GM23338 (cell line): ENCODE measurements around the gene PADI1. TPM values are rescaled to one million over a fixed set of nuclear protein-coding genes. Genes with fewer than 3 reads are reported as not detected.

Source experiments
- ATAC-seq: fragments of 200-7000 bp; cut with Tn5 transposase; 3 replicates; pipeline ENCODE4 v1.9.1; 2020
- DNase-seq: peaks from one replicate; pipeline ENCODE4 v3.0.0-alpha.2; 2015; ENCODE audit warnings: low spot score
- H2AFZ ChIP-seq: fragments of 200-600 bp; sonication (generic); 2 replicates; pipeline ENCODE4 v1.8.0; 2016; ENCODE audit warnings: antibody characterized with exemption, mild to moderate bottlenecking, moderate library complexity
- H3F3A ChIP-seq: fragments of 200-600 bp; sonication (generic); replicated peaks from 2 replicates; pipeline ENCODE4 v1.8.0; 2017; ENCODE audit warnings: antibody characterized with exemption, mixed run types, low read depth
- H3K27ac ChIP-seq: fragments of 200-600 bp; sonication (generic); 2 replicates; pipeline ENCODE4 v1.6.1; 2016; ENCODE audit warnings: low read depth
- H3K27me3 ChIP-seq: fragments of 200-600 bp; sonication (generic); 2 replicates; pipeline ENCODE4 v1.8.0; 2016; ENCODE audit warnings: mild to moderate bottlenecking, mixed run types, moderate library complexity; ENCODE audit not compliant: insufficient read depth
- H3K36me3 ChIP-seq: fragments of 200-600 bp; sonication (generic); 2 replicates; pipeline ENCODE4 v1.8.0; 2016; ENCODE audit warnings: mild to moderate bottlenecking; ENCODE audit not compliant: insufficient read depth
- H3K4me1 ChIP-seq: fragments of 200-600 bp; sonication (generic); 2 replicates; pipeline ENCODE4 v1.8.0; 2016; ENCODE audit warnings: mild to moderate bottlenecking, moderate library complexity; ENCODE audit not compliant: insufficient read depth
- H3K4me2 ChIP-seq: fragments of 200-600 bp; sonication (generic); 2 replicates; pipeline ENCODE4 v1.7.1; 2017; ENCODE audit warnings: mixed run types
- H3K4me3 ChIP-seq: fragments of 200-600 bp; sonication (generic); 2 replicates; pipeline ENCODE4 v1.6.1; 2016; ENCODE audit warnings: mixed run types
- H3K79me2 ChIP-seq: fragments of 200-600 bp; sonication (generic); replicated peaks from 2 replicates; pipeline ENCODE4 v1.8.0; 2017; ENCODE audit warnings: mild to moderate bottlenecking; ENCODE audit not compliant: insufficient read depth
- H3K9me2 ChIP-seq: fragments of 200-600 bp; sonication (generic); 2 replicates; pipeline ENCODE4 v1.8.0; 2017; ENCODE audit not compliant: insufficient read depth
- H4K20me1 ChIP-seq: fragments of 200-600 bp; sonication (generic); replicated peaks from 2 replicates; pipeline ENCODE4 v1.8.0; 2017; ENCODE audit warnings: mild to moderate bottlenecking; ENCODE audit not compliant: insufficient read depth
- H3K27ac Mint-ChIP-seq: 2 replicates; pipeline ENCODE4 v1.8.0; 2020; ENCODE audit warnings: inconsistent platforms, mild to moderate bottlenecking, moderate library complexity, mixed read lengths
- H3K27me3 Mint-ChIP-seq: 3 replicates; pipeline ENCODE4 v1.8.0; 2022; ENCODE audit warnings: low read depth, mild to moderate bottlenecking, moderate library complexity, mixed read lengths, inconsistent platforms; ENCODE audit not compliant: insufficient read depth, poor library complexity
- H3K36me3 Mint-ChIP-seq: 3 replicates; pipeline ENCODE4 v1.8.0; 2021; ENCODE audit warnings: low read depth, mild to moderate bottlenecking, inconsistent platforms, moderate library complexity, mixed read lengths
- H3K4me1 Mint-ChIP-seq: 3 replicates; pipeline ENCODE4 v1.8.0; 2020; ENCODE audit warnings: mild to moderate bottlenecking, inconsistent platforms, mixed read lengths
- H3K4me3 Mint-ChIP-seq: 3 replicates; pipeline ENCODE4 v1.8.0; 2021; ENCODE audit warnings: moderate library complexity, mild to moderate bottlenecking, inconsistent platforms, mixed read lengths
- H3K9me3 Mint-ChIP-seq: 3 replicates; pipeline ENCODE4 v1.8.0; 2020; ENCODE audit warnings: moderate library complexity, mild to moderate bottlenecking, inconsistent platforms, mixed read lengths
- CREB1 ChIP-seq: fragments of 250-450 bp; sonication (Bioruptor Pico); IDR thresholded peaks from 2 replicates; pipeline ENCODE4 v1.5.0; 2020; ENCODE audit warnings: low read depth, mild to moderate bottlenecking, moderate library complexity
- EZH2 ChIP-seq: fragments of 200-600 bp; sonication (generic); IDR thresholded peaks from one replicate; pipeline ENCODE4 v1.8.0; 2017; ENCODE audit warnings: antibody characterized with exemption, mild to moderate bottlenecking, low read depth; ENCODE audit not compliant: unreplicated experiment
- EZH2phosphoT487 ChIP-seq: fragments of 200-600 bp; sonication (generic); IDR thresholded peaks from one replicate; pipeline ENCODE4 v1.8.1; 2018; ENCODE audit warnings: antibody characterized with exemption; ENCODE audit not compliant: unreplicated experiment
- JUNB ChIP-seq: IDR thresholded peaks from one replicate; pipeline ENCODE4 v1.6.1; 2016; ENCODE audit warnings: antibody characterized with exemption; ENCODE audit not compliant: unreplicated experiment
- NANOG ChIP-seq: IDR thresholded peaks from 2 replicates; pipeline ENCODE4 v1.6.1; 2016; ENCODE audit warnings: antibody characterized with exemption, borderline replicate concordance
- POLR2AphosphoS5 ChIP-seq: IDR thresholded peaks from 2 replicates; pipeline ENCODE4 v1.6.1; 2016; ENCODE audit warnings: antibody characterized with exemption, low read depth
- REST ChIP-seq: IDR thresholded peaks from one replicate; pipeline ENCODE4 v1.6.1; 2018; ENCODE audit warnings: antibody characterized with exemption; ENCODE audit not compliant: unreplicated experiment
- STAT1 ChIP-seq: IDR thresholded peaks from one replicate; pipeline ENCODE4 v1.6.1; 2016; ENCODE audit warnings: antibody characterized with exemption; ENCODE audit not compliant: unreplicated experiment
- ZNF114 ChIP-seq: fragments of 250-450 bp; sonication (Bioruptor Pico); IDR thresholded peaks from 2 replicates; pipeline ENCODE4 v1.5.0; 2020; ENCODE audit warnings: mild to moderate bottlenecking, moderate library complexity
- ZNF331 ChIP-seq: fragments of 250-450 bp; sonication (Bioruptor Pico); IDR thresholded peaks from 2 replicates; pipeline ENCODE4 v1.5.0; 2020; ENCODE audit warnings: low read depth, mild to moderate bottlenecking, moderate library complexity
- polyA plus RNA-seq: library from polyadenylated mRNA; unstranded; fragments of >200 nt; fragmentation: Nextera tagmentation; extraction: Ambion mirVana; gene quantifications from 2 replicates; pipeline ENCODE4 v1.2.1, GENCODE V29; 2016
- total RNA-seq: library from RNA; depleted of rRNA; stranded (reverse); fragments of >200 nt; shearing (Covaris generic); gene quantifications from 2 replicates; pipeline ENCODE4 v1.2.3, GENCODE V29; 2014
- TF ChIP-seq, protein P1 (sequence below), 2 experiments: fragments of 200-600 bp in 1 of 2; sonication (generic) in 1 of 2; conservative IDR thresholded peaks; 2 replicates each; pipeline versions ENCODE4 v1.5.1 to v1.6.1; 2016 to 2017; ENCODE audit warnings: antibody characterized with exemption in 2 of 2, low read depth in 2 of 2, mild to moderate bottlenecking in 2 of 2, moderate library complexity in 1 of 2
- TF ChIP-seq, protein P2 (sequence below): IDR thresholded peaks from 2 replicates; pipeline ENCODE4 v1.6.1; 2016; ENCODE audit warnings: antibody characterized with exemption

PADI1 gene
- total and polyA plus RNA-seq, 2 experiments from 2014 or later = 0.26 to 0.28 TPM

- H3K4me1 ChIP-seq = no peaks in the 10 kb centered on the region
- no peak overlapping the region for H3K27ac Mint-ChIP-seq
- no peak overlapping the region for H2AFZ ChIP-seq
- no peaks in the 10 kb centered on the region for H3F3A ChIP-seq
- DNase-seq = no peak
- H4K20me1 ChIP-seq = no peaks in the 10 kb centered on the region
- no peaks in the 10 kb centered on the region; the same call in 1 of the 2 replicates for H3K36me3 ChIP-seq
- no peak for ATAC-seq
- H3K4me2 ChIP-seq = no peak overlapping the region
- H3K9me3 Mint-ChIP-seq = no peaks in the 10 kb centered on the region
- no peak overlapping the region for H3K4me3 ChIP-seq
- no peaks in the 10 kb centered on the region for H3K36me3 Mint-ChIP-seq
- no peak overlapping the region for H3K4me3 Mint-ChIP-seq
- no peaks in the 10 kb centered on the region for H3K9me2 ChIP-seq
- no peak overlapping the region for H3K27ac ChIP-seq
- H3K27me3 ChIP-seq = no peaks in the 10 kb centered on the region
- H3K27me3 Mint-ChIP-seq = peaks cover 6% of the 10 kb centered on the region
- H3K79me2 ChIP-seq = no peaks in the 10 kb centered on the region
- no peaks in the 10 kb centered on the region for H3K4me1 Mint-ChIP-seq
- TF ChIP-seq NANOG (no peak), POLR2AphosphoS5 (no peak), ZNF331 (CRISPR knock-in tag) (no peak), ZNF114 (CRISPR knock-in tag) (no peak), STAT1 (no peak), EZH2 (no peak), CREB1 (CRISPR knock-in tag) (no peak)
- TF ChIP-seq, protein P1, sequence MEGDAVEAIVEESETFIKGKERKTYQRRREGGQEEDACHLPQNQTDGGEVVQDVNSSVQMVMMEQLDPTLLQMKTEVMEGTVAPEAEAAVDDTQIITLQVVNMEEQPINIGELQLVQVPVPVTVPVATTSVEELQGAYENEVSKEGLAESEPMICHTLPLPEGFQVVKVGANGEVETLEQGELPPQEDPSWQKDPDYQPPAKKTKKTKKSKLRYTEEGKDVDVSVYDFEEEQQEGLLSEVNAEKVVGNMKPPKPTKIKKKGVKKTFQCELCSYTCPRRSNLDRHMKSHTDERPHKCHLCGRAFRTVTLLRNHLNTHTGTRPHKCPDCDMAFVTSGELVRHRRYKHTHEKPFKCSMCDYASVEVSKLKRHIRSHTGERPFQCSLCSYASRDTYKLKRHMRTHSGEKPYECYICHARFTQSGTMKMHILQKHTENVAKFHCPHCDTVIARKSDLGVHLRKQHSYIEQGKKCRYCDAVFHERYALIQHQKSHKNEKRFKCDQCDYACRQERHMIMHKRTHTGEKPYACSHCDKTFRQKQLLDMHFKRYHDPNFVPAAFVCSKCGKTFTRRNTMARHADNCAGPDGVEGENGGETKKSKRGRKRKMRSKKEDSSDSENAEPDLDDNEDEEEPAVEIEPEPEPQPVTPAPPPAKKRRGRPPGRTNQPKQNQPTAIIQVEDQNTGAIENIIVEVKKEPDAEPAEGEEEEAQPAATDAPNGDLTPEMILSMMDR (conservative IDR thresholded peaks at IDR 0.05; ENCODE audit: low read depth in 2 of 2) = no peak
- TF ChIP-seq, protein P2, sequence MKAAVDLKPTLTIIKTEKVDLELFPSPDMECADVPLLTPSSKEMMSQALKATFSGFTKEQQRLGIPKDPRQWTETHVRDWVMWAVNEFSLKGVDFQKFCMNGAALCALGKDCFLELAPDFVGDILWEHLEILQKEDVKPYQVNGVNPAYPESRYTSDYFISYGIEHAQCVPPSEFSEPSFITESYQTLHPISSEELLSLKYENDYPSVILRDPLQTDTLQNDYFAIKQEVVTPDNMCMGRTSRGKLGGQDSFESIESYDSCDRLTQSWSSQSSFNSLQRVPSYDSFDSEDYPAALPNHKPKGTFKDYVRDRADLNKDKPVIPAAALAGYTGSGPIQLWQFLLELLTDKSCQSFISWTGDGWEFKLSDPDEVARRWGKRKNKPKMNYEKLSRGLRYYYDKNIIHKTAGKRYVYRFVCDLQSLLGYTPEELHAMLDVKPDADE = no peak
Observed at GRCh38 chr1:17290553-17290952, 85.6 kb downstream of the PADI1 start.

DNA sequence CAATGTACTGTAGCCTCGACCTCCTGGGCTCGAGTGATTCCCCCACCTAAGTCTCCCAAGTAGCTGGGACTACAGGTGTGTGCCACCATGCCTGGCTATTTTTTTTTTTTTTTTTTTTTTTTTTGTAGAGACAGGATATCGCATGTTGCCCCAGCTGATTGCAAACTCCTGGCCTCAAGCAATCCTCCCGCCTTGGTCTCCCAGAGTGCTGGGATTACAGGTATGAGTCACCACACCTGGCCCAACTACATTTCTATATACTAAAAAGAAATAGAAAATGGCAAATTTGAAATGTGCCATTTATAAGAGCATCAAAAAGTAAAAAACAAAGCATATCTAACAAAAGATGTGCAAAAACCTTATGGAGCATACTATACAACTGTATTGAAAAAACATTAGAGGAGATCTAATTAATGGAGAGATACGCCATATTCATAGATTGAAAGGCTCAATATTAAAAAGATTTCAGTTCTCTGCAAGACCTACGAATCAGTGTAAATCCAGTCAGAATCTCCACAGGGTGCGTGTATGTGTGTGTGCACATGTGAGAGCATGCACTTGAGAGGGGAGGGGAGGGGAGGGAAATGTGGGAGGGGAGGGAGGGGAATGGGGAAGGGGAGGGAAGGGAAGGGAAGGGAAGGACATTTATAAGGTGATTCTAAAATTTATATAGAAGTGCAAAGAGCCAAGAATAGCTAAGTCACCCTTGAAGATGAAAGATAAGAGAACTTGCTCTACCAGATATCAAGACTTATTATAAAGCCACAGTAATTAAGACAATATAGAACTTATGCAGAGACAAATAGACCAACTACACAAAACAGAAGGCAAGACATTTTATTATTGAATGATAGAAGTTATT is 87.6 kb downstream of the PADI1 start:
- Mint-ChIP-seq H3K36me3 (no peaks in the 10 kb centered on the region), H3K9me3 (no peaks in the 10 kb centered on the region), H3K4me3 (no peak overlapping the region), H3K27me3 (peaks cover 7% of the 10 kb centered on the region), H3K4me1 (no peaks in the 10 kb centered on the region), H3K27ac (no peak overlapping the region)
- H3K4me2 ChIP-seq = no peak overlapping the region
- no peaks in the 10 kb centered on the region for H4K20me1 ChIP-seq
- no peak overlapping the region for H2AFZ ChIP-seq
- no peaks in the 10 kb centered on the region for H3K9me2 ChIP-seq
- H3F3A ChIP-seq = no peaks in the 10 kb centered on the region
- no peaks in the 10 kb centered on the region for H3K4me1 ChIP-seq
- H3K27ac ChIP-seq = no peak overlapping the region
- no peaks in the 10 kb centered on the region for H3K79me2 ChIP-seq
- ATAC-seq (no peak), DNase-seq (no peak)
- H3K27me3 ChIP-seq = no peaks in the 10 kb centered on the region
- no peaks in the 10 kb centered on the region; the same call in 1 of the 2 replicates for H3K36me3 ChIP-seq
- no peak overlapping the region for H3K4me3 ChIP-seq
- TF ChIP-seq POLR2AphosphoS5 (no peak), JUNB (no peak), EZH2phosphoT487 (no peak), ZNF331 (CRISPR knock-in tag) (no peak), CREB1 (CRISPR knock-in tag) (no peak), NANOG (no peak), STAT1 (no peak), REST (no peak), EZH2 (no peak), ZNF114 (CRISPR knock-in tag) (no peak)
- TF ChIP-seq, protein P1 (conservative IDR thresholded peaks at IDR 0.05; ENCODE audit: low read depth in 2 of 2) = no peak
- TF ChIP-seq, protein P2 = no peak
